ENCODE results near the gene CCDC188.

The CCDC188 gene

GRCh38 chr22:20154602-20155187 is 3.8 kb upstream of the CCDC188 start:
- H3K4me3 ChIP-seq (replicated peaks; ENCODE audit: insufficient read depth, low read length) = no peak overlapping the region

GRCh38 chr22:20153945-20154344 is 3.1 kb upstream of the CCDC188 start:
- Histone ChIP-seq H3K27me3 (ENCODE audit: insufficient read depth, poor library complexity, severe bottlenecking) (peaks cover 7% of the 10 kb centered on the region), H3K4me3 (replicated peaks; ENCODE audit: insufficient read depth, low read length) (no peak overlapping the region), H3K27ac (replicated peaks) (no peak overlapping the region)
- TF ChIP-seq CTCF (IDR thresholded peaks at IDR 0.05; ENCODE audit: insufficient read depth, low read length) = no peak
- DNase-seq (ENCODE audit: low read depth in 1 of 2, low spot score in 1 of 2) = no peak

More at GRCh38 chr22:20154602-20155187, 3.8 kb upstream of the CCDC188 start:
- Histone ChIP-seq H3K27ac (replicated peaks) (no peak overlapping the region), H3K27me3 (ENCODE audit: insufficient read depth, poor library complexity, severe bottlenecking) (peaks cover 7% of the 10 kb centered on the region)
- TF ChIP-seq GABPA (IDR thresholded peaks at IDR 0.05; ENCODE audit: low read depth) (no peak), POLR2AphosphoS5 (IDR thresholded peaks at IDR 0.05; ENCODE audit: low read depth) (no peak), REST (IDR thresholded peaks at IDR 0.05; ENCODE audit: insufficient replicate concordance, low read depth) (no peak), CTCF (IDR thresholded peaks at IDR 0.05; ENCODE audit: insufficient read depth, low read length) (no peak), SPI1 (IDR thresholded peaks at IDR 0.05; ENCODE audit: borderline replicate concordance, low read depth) (no peak)
- DNase-seq (ENCODE audit: low read depth in 1 of 2, low spot score in 1 of 2) = no peak

GRCh38 chr22:20152464-20152890 is 1.6 kb upstream of the CCDC188 start:
- peaks cover 7% of the 10 kb centered on the region for H3K27me3 ChIP-seq (ENCODE audit: insufficient read depth, poor library complexity, severe bottlenecking)
- no peak overlapping the region for H3K27ac ChIP-seq (replicated peaks)
- TF ChIP-seq POLR2AphosphoS5 (IDR thresholded peaks at IDR 0.05; ENCODE audit: low read depth) = no peak
- TF ChIP-seq REST (IDR thresholded peaks at IDR 0.05; ENCODE audit: insufficient replicate concordance, low read depth) = no peak
- no peak for TF ChIP-seq CTCF (IDR thresholded peaks at IDR 0.05; ENCODE audit: insufficient read depth, low read length)
- TF ChIP-seq GABPA (IDR thresholded peaks at IDR 0.05; ENCODE audit: low read depth) = no peak
- TF ChIP-seq SPI1 (IDR thresholded peaks at IDR 0.05; ENCODE audit: borderline replicate concordance, low read depth) = no peak
- H3K4me3 ChIP-seq (replicated peaks; ENCODE audit: insufficient read depth, low read length) = no peak overlapping the region
- DNase-seq (ENCODE audit: low read depth in 1 of 2, low spot score in 1 of 2) = no peak

- no peak overlapping the region for H3K4me3 ChIP-seq (replicated peaks; ENCODE audit: insufficient read depth, low read length)
- DNase-seq (ENCODE audit: low read depth in 1 of 2, low spot score in 1 of 2) = no peak
- TF ChIP-seq CTCF (IDR thresholded peaks at IDR 0.05; ENCODE audit: insufficient read depth, low read length) (no peak), REST (IDR thresholded peaks at IDR 0.05; ENCODE audit: insufficient replicate concordance, low read depth) (no peak), SPI1 (IDR thresholded peaks at IDR 0.05; ENCODE audit: borderline replicate concordance, low read depth) (no peak), POLR2AphosphoS5 (IDR thresholded peaks at IDR 0.05; ENCODE audit: low read depth) (no peak), GABPA (IDR thresholded peaks at IDR 0.05; ENCODE audit: low read depth) (no peak)
Observed at GRCh38 chr22:20151276-20151588, 377 bp upstream of the CCDC188 start.

More at GRCh38 chr22:20151276-20151588, 377 bp upstream of the CCDC188 start:
- peaks cover 7% of the 10 kb centered on the region for H3K27me3 ChIP-seq (ENCODE audit: insufficient read depth, poor library complexity, severe bottlenecking)
- H3K27ac ChIP-seq (replicated peaks) = no peak overlapping the region
